Vagina (tissue), 2 donors: Measurements from ENCODE around the gene MND1.
A peak's percentile ranks its signal among the peaks of the same experiment; 100 is the strongest.

Source experiments
- POLR2A ChIP-seq, 2 donors: fragments of 450-650 bp; IDR thresholded peaks; one replicate each; pipeline ENCODE4 v1.6.1; 2017; ENCODE audit warnings: antibody characterized with exemption in 2 of 2, mild to moderate bottlenecking in 2 of 2, moderate library complexity in 2 of 2
- POLR2AphosphoS5 ChIP-seq, 2 donors: sonication (generic); formaldehyde crosslinking; IDR thresholded peaks; one replicate each; pipeline ENCODE4 v1.9.0; 2017; ENCODE audit warnings: antibody characterized with exemption in 2 of 2, mild to moderate bottlenecking in 2 of 2, low read depth in 1 of 2; ENCODE audit not compliant: insufficient read depth in 1 of 2

- no peak for TF ChIP-seq POLR2A (IDR thresholded peaks at IDR 0.05)
- TF ChIP-seq POLR2AphosphoS5 (IDR thresholded peaks at IDR 0.05; ENCODE audit: insufficient read depth in 1 of 2, low read depth in 1 of 2), result peak in 1 of 2 donors; percentile 28
These were observed at the start of gene MND1 for GRCh38 chr4:153344131-153345011.
